T-helper 9 cell (primary cell): ENCODE results near the gene MIEN1.

Source experiments
- DNase-seq: peaks from one replicate; pipeline ENCODE4 v3.0.0-alpha.2; 2020

MIEN1 gene

GRCh38 chr17:39696731-39697130 lies 33.6 kb downstream of the MIEN1 start:
- DNase-seq, result no peak

- no peak for DNase-seq
These were observed 35.2 kb downstream of the MIEN1 start for GRCh38 chr17:39695089-39695474.

- no peak for DNase-seq
These were observed 35.7 kb downstream of the MIEN1 start for GRCh38 chr17:39694593-39694992.

GRCh38 chr17:39688945-39689344 lies 41.4 kb downstream of the MIEN1 start:
- no peak for DNase-seq

- no peak for DNase-seq
These were observed 41.9 kb downstream of the MIEN1 start for GRCh38 chr17:39688475-39688835.

- DNase-seq, result peak; percentile 71
These were observed 42.5 kb downstream of the MIEN1 start, which contains the start of gene PGAP3 for GRCh38 chr17:39687546-39688474. TSS of gene PGAP3 (minus strand) at chr17:39688057. CDS start at chr17:39688014, 43 bp downstream.

GRCh38 chr17:39687101-39687545 lies 43.2 kb downstream of the MIEN1 start:
- no peak for DNase-seq

- no peak for DNase-seq
These were observed 45.8 kb downstream of the MIEN1 start for GRCh38 chr17:39684369-39685192.

GRCh38 chr17:39683295-39683939 lies 46.9 kb downstream of the MIEN1 start:
- DNase-seq, result no peak

- DNase-seq, result peak; percentile 27
These were observed 50.7 kb downstream of the MIEN1 start for GRCh38 chr17:39679521-39680192.
